H1 (cell line): ENCODE results near the gene MYO5A. TPM values are rescaled to one million over a fixed set of nuclear protein-coding genes. Genes with fewer than 3 reads are reported as not detected.

Source experiments
- CTCF ChIA-PET: fragments of 300-600 bp; sonication (Branson Sonifier 250); formaldehyde crosslinking; loops from one replicate; lab custom pipeline; 2021; ENCODE audit not compliant: partially characterized antibody; lab: Charles Lee
- POLR2A ChIA-PET: fragments of 300-600 bp; sonication (Branson Sonifier 250); formaldehyde crosslinking; loops from one replicate; lab custom pipeline; 2021; ENCODE audit warnings: inconsistent platforms; ENCODE audit not compliant: partially characterized antibody; lab: Charles Lee
- DNase-seq, 2 experiments: peaks; one replicate each; pipeline versions ENCODE4 v3.0.0 to v3.0.0-alpha.2; 2010 to 2022; ENCODE audit warnings: low spot score in 2 of 2, low read depth in 1 of 2, mixed read lengths in 1 of 2
- FAIRE-seq: peaks from 2 replicates; lab custom pipeline; 2011; peaks lifted over from hg19 to GRCh38; lab: Jason Lieb, UNC
- H2AFZ ChIP-seq: 2 replicates; pipeline ENCODE4 v1.8.1; 2012; ENCODE audit warnings: low read length, inconsistent platforms
- H2AK5ac ChIP-seq: 2 replicates; pipeline ENCODE4 v1.6.1; 2013; ENCODE audit warnings: low read depth, low read length
- H2BK120ac ChIP-seq: replicated peaks from 2 replicates; pipeline ENCODE3; 2013; ENCODE audit warnings: low read depth, low read length, inconsistent platforms
- H2BK12ac ChIP-seq: 2 replicates; pipeline ENCODE4 v1.6.1; 2013; ENCODE audit warnings: low read depth, low read length
- H2BK15ac ChIP-seq: 2 replicates; pipeline ENCODE4 v1.6.1; 2013; ENCODE audit warnings: low read length
- H2BK20ac ChIP-seq: 2 replicates; pipeline ENCODE4 v1.6.1; 2013; ENCODE audit warnings: low read length
- H2BK5ac ChIP-seq: 2 replicates; pipeline ENCODE4 v1.6.1; 2013; ENCODE audit warnings: low read depth, low read length
- H3K14ac ChIP-seq: 2 replicates; pipeline ENCODE4 v1.6.1; 2013; ENCODE audit warnings: inconsistent platforms; ENCODE audit not compliant: insufficient read length
- H3K18ac ChIP-seq: 2 replicates; pipeline ENCODE4 v1.6.1; 2013; ENCODE audit warnings: low read length; ENCODE audit errors: extremely low read depth
- H3K23ac ChIP-seq: 2 replicates; pipeline ENCODE4 v1.6.1; 2013; ENCODE audit warnings: inconsistent platforms; ENCODE audit not compliant: insufficient read length
- H3K23me2 ChIP-seq: 2 replicates; pipeline ENCODE4 v1.6.1; 2013; ENCODE audit warnings: low read depth, low read length
- H3K27ac ChIP-seq: 2 replicates; pipeline ENCODE4 v1.6.1; 2011; ENCODE audit warnings: low read depth, low read length, inconsistent platforms
- H3K27me3 ChIP-seq, 4 experiments: replicated peaks in 1 of 4; 1 replicate in 1 of 4; 2 replicates in 3 of 4; pipeline versions ENCODE4 v1.6.1 to v1.8.1; 2011 to 2013; ENCODE audit warnings: low read length in 3 of 4, mild to moderate bottlenecking in 3 of 4, inconsistent platforms in 2 of 4, mixed read lengths in 2 of 4, moderate library complexity in 1 of 4; ENCODE audit not compliant: control insufficient read depth in 3 of 4, insufficient read depth in 3 of 4; ENCODE audit errors: extremely low read depth in 1 of 4
- H3K36me3 ChIP-seq, 4 experiments: 2 replicates each; pipeline versions ENCODE4 v1.6.1 to v1.8.1; 2011 to 2013; ENCODE audit warnings: mild to moderate bottlenecking in 4 of 4, low read length in 3 of 4, moderate library complexity in 2 of 4, control low read depth in 1 of 4, inconsistent platforms in 1 of 4; ENCODE audit not compliant: insufficient read depth in 4 of 4, control insufficient read depth in 2 of 4
- H3K4ac ChIP-seq: replicated peaks from 2 replicates; pipeline ENCODE3; 2013; ENCODE audit warnings: low read length, low read depth, mixed read lengths, inconsistent platforms; ENCODE audit not compliant: insufficient read length
- H3K4me1 ChIP-seq, 4 experiments: replicated peaks in 1 of 4; 1 replicate in 1 of 4; 2 replicates in 3 of 4; pipeline versions ENCODE4 v1.6.1 to v1.8.1; 2011 to 2013; ENCODE audit warnings: low read length in 3 of 4, inconsistent platforms in 2 of 4, mixed read lengths in 1 of 4; ENCODE audit not compliant: insufficient read depth in 4 of 4, control insufficient read depth in 3 of 4
- H3K4me2 ChIP-seq, 2 experiments: 2 replicates each; pipeline versions ENCODE4 v1.6.1 to v1.8.1; 2011 to 2013; ENCODE audit warnings: low read depth in 2 of 2, low read length in 2 of 2, control low read depth in 1 of 2, inconsistent platforms in 1 of 2, mild to moderate bottlenecking in 1 of 2; ENCODE audit not compliant: insufficient read depth in 1 of 2
- H3K4me3 ChIP-seq, 4 experiments: fragments of 200-600, 300-600 bp in 1 of 4; sonication (generic), shearing (Covaris generic), sonication (Bioruptor Twin) in 1 of 4; 2 replicates each; pipeline versions ENCODE4 v1.5.1 to v1.8.1; 2011 to 2016; ENCODE audit warnings: low read length in 4 of 4, low read depth in 3 of 4, control low read depth in 2 of 4, inconsistent platforms in 2 of 4, mild to moderate bottlenecking in 2 of 4, mixed read lengths in 1 of 4, moderate library complexity in 1 of 4; ENCODE audit not compliant: insufficient read depth in 2 of 4; ENCODE audit errors: extremely low read depth in 1 of 4
- H3K56ac ChIP-seq: replicated peaks from 2 replicates; pipeline ENCODE3; 2013; ENCODE audit warnings: low read depth, mild to moderate bottlenecking, mixed read lengths, low read length, inconsistent platforms; ENCODE audit not compliant: insufficient read length
- H3K79me1 ChIP-seq: 2 replicates; pipeline ENCODE4 v1.6.1; 2013; ENCODE audit warnings: low read depth, low read length, control low read depth
- H3K79me2 ChIP-seq, 2 experiments: 2 replicates each; pipeline versions ENCODE4 v1.6.1 to v1.8.1; 2012 to 2013; ENCODE audit warnings: low read length in 2 of 2, mild to moderate bottlenecking in 2 of 2, inconsistent platforms in 1 of 2; ENCODE audit not compliant: insufficient read depth in 2 of 2, control insufficient read depth in 1 of 2
- H3K9ac ChIP-seq, 4 experiments: replicated peaks in 1 of 4; 1 replicate in 1 of 4; 2 replicates in 3 of 4; pipeline versions ENCODE4 v1.6.1 to v1.8.1; 2011 to 2013; ENCODE audit warnings: low read depth in 3 of 4, low read length in 3 of 4, control low read depth in 2 of 4, mild to moderate bottlenecking in 2 of 4, moderate library complexity in 2 of 4, inconsistent platforms in 1 of 4; ENCODE audit errors: extremely low read depth in 1 of 4
- H3K9me3 ChIP-seq, 2 experiments: 2 replicates each; pipeline versions ENCODE4 v1.6.1 to v1.8.1; 2012 to 2013; ENCODE audit warnings: mild to moderate bottlenecking in 2 of 2, moderate library complexity in 2 of 2, control low read depth in 1 of 2, inconsistent platforms in 1 of 2, low read depth in 1 of 2, low read length in 1 of 2, mixed read lengths in 1 of 2; ENCODE audit not compliant: insufficient read depth in 2 of 2
- H4K20me1 ChIP-seq, 2 experiments: replicated peaks in 1 of 2; 2 replicates each; pipeline versions ENCODE3 to v1.8.1; 2011 to 2013; ENCODE audit warnings: inconsistent platforms in 2 of 2, low read length in 2 of 2, mild to moderate bottlenecking in 1 of 2; ENCODE audit not compliant: insufficient read depth in 2 of 2, control insufficient read depth in 1 of 2
- H4K5ac ChIP-seq: 2 replicates; pipeline ENCODE4 v1.6.1; 2013; ENCODE audit warnings: low read length, low read depth, mixed read lengths, inconsistent platforms; ENCODE audit not compliant: insufficient read length
- H4K8ac ChIP-seq: 2 replicates; pipeline ENCODE4 v1.8.0; 2013; ENCODE audit warnings: mild to moderate bottlenecking, moderate library complexity, low read length, inconsistent platforms; ENCODE audit not compliant: insufficient read depth; ENCODE audit errors: extremely low read depth
- H4K91ac ChIP-seq: replicated peaks from 2 replicates; pipeline ENCODE3; 2013; ENCODE audit warnings: low read length, mixed read lengths, inconsistent platforms; ENCODE audit not compliant: insufficient read length
- BACH1 ChIP-seq: IDR thresholded peaks from 2 replicates; pipeline ENCODE4 v1.6.1; 2012; ENCODE audit warnings: low read length, improper control_type of control experiment
- CBX5 ChIP-seq: fragments of 300-800, 300-1000 bp; sonication (generic); IDR thresholded peaks from 2 replicates; pipeline ENCODE4 v1.7.1; 2016; ENCODE audit warnings: antibody characterized with exemption, low read length, low read depth
- CBX8 ChIP-seq: fragments of 300-800, 300-1000 bp; sonication (generic); IDR thresholded peaks from 2 replicates; pipeline ENCODE4 v1.7.1; 2016; ENCODE audit warnings: low read depth, low read length, borderline replicate concordance
- KDM1A ChIP-seq: fragments of 200-600, 300-600 bp; sonication (generic); IDR thresholded peaks from 2 replicates; pipeline ENCODE4 v1.7.1; 2016; ENCODE audit warnings: mild to moderate bottlenecking, low read length, borderline replicate concordance
- KDM5A ChIP-seq: fragments of 200-600 bp; IDR thresholded peaks from 2 replicates; pipeline ENCODE4 v1.7.1; 2012; ENCODE audit warnings: mild to moderate bottlenecking, low read length, inconsistent platforms, mixed read lengths
- MAX ChIP-seq: IDR thresholded peaks from 2 replicates; pipeline ENCODE4 v1.6.1; 2012; ENCODE audit warnings: inconsistent platforms
- SP2 ChIP-seq: IDR thresholded peaks from 2 replicates; pipeline ENCODE4 v1.6.1; 2012; ENCODE audit warnings: mild to moderate bottlenecking, low read length, inconsistent platforms
- SRF ChIP-seq: IDR thresholded peaks from 2 replicates; pipeline ENCODE4 v1.6.1; 2011; ENCODE audit warnings: mild to moderate bottlenecking, low read depth, low read length, moderate library complexity
- TCF12 ChIP-seq: IDR thresholded peaks from 2 replicates; pipeline ENCODE4 v1.6.1; 2011; ENCODE audit warnings: low read depth, mild to moderate bottlenecking, low read length
- WGBS, 2 experiments: shearing (Covaris generic) in 1 of 2; methylation state at CpG; one replicate each; pipeline versions ENCODE4 v1.1.6 to v1.1.7; 2013 to 2015; ENCODE audit warnings: low lambda C conversion rate in 2 of 2, mixed read lengths in 2 of 2, inconsistent platforms in 1 of 2, low coverage in 1 of 2, missing lambda C conversion rate in 1 of 2; ENCODE audit not compliant: insufficient replicate concordance in 2 of 2, insufficient coverage in 1 of 2, insufficient read length in 1 of 2; ENCODE audit errors: extremely low coverage in 1 of 2, missing lambda C conversion rate in 1 of 2; 5-methylcytosine and 5-hydroxymethylcytosine counted together
- polyA plus RNA-seq, 7 experiments: library from polyadenylated mRNA; depleted of rRNA in 3 of 7; stranded (reverse) in 5 of 7; unstranded in 2 of 7; fragments of >200 nt in 5 of 7; fragments of 200-250 nt in 2 of 7; gene quantifications; 1 replicate in 5 of 7; 2 replicates in 1 of 7; 4 replicates in 1 of 7; pipeline versions ENCODE4 v1.2.1 to v1.2.3, GENCODE V29; 2011 to 2013; ENCODE audit warnings: missing spikeins in 2 of 7, mixed read lengths in 2 of 7
- total RNA-seq: library from RNA; stranded (reverse); fragmentation: NEBNext Ultra II Directional; extraction: Animal tissue kit (Norgen Biotek cat#: 25700); gene quantifications from 2 replicates; pipeline ENCODE4 v1.2.1, GENCODE V29; 2021

Gene MYO5A
- total and polyA plus RNA-seq, 2 of the 8 experiments (the other 6 are each of a cell fraction or from before 2014, with no cell fraction given) = 11.4 to 24.7 TPM

DNA sequence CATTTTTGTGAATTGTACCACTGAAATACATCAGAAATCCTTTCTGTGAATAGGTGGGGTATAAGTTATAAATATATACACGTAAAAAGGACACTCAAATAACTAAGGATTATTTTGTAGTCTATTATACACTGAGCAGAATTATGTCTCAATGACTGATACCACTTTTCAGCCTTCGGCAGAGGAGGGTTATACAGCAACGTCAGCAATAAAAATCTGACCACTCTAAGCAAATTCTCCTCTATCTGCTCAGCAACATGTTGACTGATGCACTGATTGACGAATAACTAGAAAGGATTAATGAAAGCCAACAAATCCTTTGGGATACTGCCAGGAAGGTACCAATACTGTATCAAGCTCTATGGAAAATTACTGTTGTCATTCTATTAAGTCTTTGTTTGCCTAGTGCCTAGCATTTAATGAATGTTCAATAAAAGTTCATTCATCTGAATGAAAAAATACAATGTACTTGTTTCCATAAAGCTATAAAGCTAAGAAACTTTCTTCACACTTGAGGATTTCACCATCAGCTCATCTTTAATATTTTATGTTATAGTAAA, 34.9 kb upstream of the MYO5A start:
- Histone ChIP-seq H3K36me3 (peaks cover 0 to 6% (median 2%) of the 10 kb centered on the region in 4 experiments; a peak in 3 of 8 replicates), H3K4me1 (peaks cover 0 to 12% (median 2%) of the 10 kb centered on the region in 4 experiments; a peak in 3 of 7 replicates), H4K20me1 (peaks cover 29 to 36% of the 10 kb centered on the region in 2 experiments), H3K56ac (no peak overlapping the region), H2BK12ac (no peak overlapping the region), H4K8ac (no peak overlapping the region), H2AK5ac (no peak overlapping the region), H3K18ac (no peak overlapping the region), H3K27ac (no peak overlapping the region), H2BK15ac (no peak overlapping the region), H4K5ac (no peak overlapping the region), H2BK20ac (no peak overlapping the region), H4K91ac (no peak overlapping the region), H3K27me3 (no peaks in the 10 kb centered on the region), H3K9ac (no peak overlapping the region), H3K23ac (no peak overlapping the region), H3K4ac (no peak overlapping the region), H3K9me3 (no peaks in the 10 kb centered on the region), H2AFZ (no peak overlapping the region), H2BK120ac (no peak overlapping the region), H3K4me3 (no peak overlapping the region), H3K14ac (no peak overlapping the region), H3K79me1 (peaks cover 3% of the 10 kb centered on the region; the same call in 1 of the 2 replicates), H2BK5ac (no peak overlapping the region), H3K23me2 (peaks cover 5% of the 10 kb centered on the region), H3K4me2 (no peak overlapping the region), H3K79me2 (peaks cover 71 to 100% of the 10 kb centered on the region in 2 experiments)
- ChIA-PET POLR2A (interaction anchor here (1.0 to 1.5 kb wide), 2 partner anchors 14 to 15 kb away, joined by 3 to 5 read pairs; no protein-coding TSS in a partner anchor), CTCF (interaction anchor here (1.0 to 1.4 kb wide), 2 partner anchors 208 to 311 kb away, joined by 3 to 4 read pairs; no protein-coding TSS in a partner anchor)
- no peak for FAIRE-seq
- no peak for DNase-seq
- TF ChIP-seq SRF (no peak), CBX8 (no peak), KDM5A (no peak), MAX (no peak), SP2 (no peak), CBX5 (no peak), BACH1 (no peak), KDM1A (no peak), TCF12 (no peak)
- 91% methylated on average over 4 of the region's 4 CpGs; no CpG with 5 or more reads in 1 of the 2 experiments for WGBS, 2 experiments
